GM19438 (cell line): ENCODE data around the gene NPDC1.
"Not testable (repeated sequence)": the region's sequence is repeated elsewhere in the genome, so short reads cannot be mapped to it uniquely, and the experiment has no call there.

Experiments
- ATAC-seq: cut with Tn5 transposase; IDR thresholded peaks from one replicate; pipeline ENCODE4 v1.9.1; 2021; ENCODE audit warnings: low read depth; ENCODE audit not compliant: unreplicated experiment

The NPDC1 gene

GRCh38 chr9:137075275-137075775 is 29.3 kb upstream of the NPDC1 start:
- ATAC-seq, result no peak

- no peak for ATAC-seq
Measured at GRCh38 chr9:137074657-137075274, 28.8 kb upstream of the NPDC1 start.

DNA sequence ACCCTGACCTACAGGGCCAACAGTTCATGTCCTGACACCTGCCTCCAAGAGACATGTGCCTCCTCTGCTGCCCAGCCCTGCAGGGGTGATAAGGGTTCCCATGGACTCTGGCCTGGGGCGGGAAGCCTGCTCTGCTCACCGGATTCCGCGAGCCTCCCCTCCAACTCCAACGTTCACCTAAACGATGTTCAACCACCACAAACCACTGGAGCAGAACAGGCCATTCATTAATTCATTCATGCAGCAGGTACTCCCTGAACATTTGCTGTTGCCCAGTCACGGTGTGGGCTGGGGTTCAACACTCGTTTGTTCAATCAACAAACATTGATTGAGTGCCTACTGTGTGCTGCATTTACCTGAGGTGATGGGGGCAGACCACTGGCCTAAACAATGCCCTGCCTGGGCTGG is 28.0 kb upstream of the NPDC1 start:
- no peak for ATAC-seq

GRCh38 chr9:137071282-137071681 is 25.3 kb upstream of the NPDC1 start:
- ATAC-seq, result no peak

- peak; percentile 20 for ATAC-seq
Measured at GRCh38 chr9:137070906-137071275, 24.9 kb upstream of the NPDC1 start.

GRCh38 chr9:137070201-137070905 is 24.4 kb upstream of the NPDC1 start, which contains the start of gene SAPCD2:
Gene SAPCD2 (minus strand): TSS chr9:137070557. CDS start chr9:137070460, 97 bp downstream.
- peak; percentile 44 for ATAC-seq

DNA sequence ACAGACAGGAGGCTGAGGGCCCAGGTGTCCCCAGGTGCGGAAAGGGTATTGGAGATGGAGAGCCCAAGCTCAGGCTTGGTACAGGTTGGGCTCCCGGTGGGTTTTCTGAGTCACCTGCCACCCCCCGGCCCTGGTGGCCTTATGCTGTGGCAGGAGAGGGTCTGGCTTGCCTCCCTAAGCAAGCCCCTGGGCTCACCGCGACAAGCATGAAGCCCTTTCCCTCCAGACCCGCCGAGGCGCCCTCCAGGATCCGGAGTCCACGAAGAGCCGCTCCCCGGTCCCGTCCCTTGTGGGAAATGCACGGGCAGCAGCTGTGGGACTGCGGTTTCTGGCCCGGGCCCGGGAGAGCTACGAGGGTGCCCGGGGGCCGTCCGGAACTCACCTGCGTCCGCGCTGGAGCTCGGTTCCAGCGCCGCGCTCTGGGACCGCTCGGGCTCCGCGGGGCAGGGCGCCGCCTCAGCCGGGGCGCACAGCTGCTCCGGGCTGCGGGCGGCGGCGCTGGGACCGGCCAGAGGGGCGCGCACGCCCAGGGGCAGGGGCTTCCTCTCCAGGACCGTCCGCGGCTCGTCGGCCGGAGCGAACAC is 23.6 kb upstream of the NPDC1 start:
- ATAC-seq, result no peak

GRCh38 chr9:137068539-137069507 is 22.8 kb upstream of the NPDC1 start:
- no peak for ATAC-seq

DNA sequence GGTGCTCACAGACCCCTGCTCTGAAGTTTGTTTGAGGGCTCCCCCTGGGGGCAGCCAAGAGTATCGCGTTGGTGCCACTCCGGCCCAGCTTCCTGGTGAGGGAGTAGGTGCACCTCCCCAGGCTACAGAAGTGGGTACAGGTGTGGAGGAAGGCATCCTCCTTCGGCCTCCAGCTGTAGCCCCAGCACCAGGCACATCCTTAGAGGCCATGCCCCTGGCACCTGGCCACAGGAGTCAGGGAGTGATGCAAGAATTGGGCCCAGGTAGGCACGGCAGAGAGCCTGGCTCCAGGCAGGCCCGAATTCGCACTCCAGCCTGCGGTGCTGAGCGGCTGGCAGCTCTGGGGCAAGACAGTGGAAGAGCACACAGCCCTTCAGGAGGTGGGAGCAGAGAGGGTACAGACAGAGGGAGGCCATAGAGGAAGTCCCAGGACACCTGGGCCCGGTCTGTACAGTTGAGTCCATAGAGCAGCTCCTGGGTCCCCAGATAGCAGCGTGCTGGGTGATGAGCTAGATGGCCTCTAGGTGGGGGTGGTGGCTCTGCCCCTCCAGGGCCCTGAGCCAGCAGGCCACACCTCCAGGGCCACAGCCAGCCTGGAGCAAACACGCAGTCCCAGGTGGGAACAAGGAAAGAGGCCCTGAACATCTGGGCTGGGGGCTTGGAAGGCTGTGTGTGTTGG is 22.0 kb upstream of the NPDC1 start:
- ATAC-seq, result peak; percentile 39

DNA sequence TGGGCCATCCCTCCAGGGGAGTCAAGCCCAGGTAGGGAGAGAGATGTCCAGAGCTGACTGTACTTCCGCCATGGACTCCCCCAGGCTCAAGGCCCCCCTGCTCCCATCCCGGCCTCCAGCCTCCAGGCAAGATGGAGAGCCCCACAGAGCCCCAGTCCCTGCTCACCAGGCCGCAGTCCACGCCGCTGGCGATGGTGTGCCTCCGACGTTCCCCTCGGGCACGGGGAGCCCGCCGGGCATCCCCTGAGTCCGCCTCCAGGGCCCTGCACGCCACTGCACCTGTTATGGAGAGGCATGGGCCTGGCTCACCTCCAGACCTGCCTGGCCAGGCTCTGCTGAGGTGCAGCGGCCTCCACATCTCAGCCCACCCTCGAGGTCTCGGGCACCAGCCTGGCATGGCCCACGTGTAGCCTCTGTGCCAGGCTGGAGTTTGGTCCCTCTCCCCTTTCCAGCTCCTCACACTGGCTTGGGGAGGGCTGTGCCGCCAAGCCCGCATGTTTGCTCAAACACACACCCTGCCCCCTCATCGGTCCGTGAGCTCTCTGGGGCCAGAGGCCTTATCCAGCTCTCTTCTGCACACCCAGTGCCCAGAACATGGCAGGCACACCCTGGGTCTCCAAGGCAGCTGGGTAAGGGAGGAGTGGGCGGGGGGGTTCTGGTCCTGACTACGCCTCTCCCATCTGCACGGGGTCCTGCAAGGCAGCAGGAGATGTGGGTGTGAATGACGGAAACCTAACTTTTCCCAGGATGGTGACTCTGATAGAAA is 20.3 kb upstream of the NPDC1 start:
- no peak for ATAC-seq

DNA sequence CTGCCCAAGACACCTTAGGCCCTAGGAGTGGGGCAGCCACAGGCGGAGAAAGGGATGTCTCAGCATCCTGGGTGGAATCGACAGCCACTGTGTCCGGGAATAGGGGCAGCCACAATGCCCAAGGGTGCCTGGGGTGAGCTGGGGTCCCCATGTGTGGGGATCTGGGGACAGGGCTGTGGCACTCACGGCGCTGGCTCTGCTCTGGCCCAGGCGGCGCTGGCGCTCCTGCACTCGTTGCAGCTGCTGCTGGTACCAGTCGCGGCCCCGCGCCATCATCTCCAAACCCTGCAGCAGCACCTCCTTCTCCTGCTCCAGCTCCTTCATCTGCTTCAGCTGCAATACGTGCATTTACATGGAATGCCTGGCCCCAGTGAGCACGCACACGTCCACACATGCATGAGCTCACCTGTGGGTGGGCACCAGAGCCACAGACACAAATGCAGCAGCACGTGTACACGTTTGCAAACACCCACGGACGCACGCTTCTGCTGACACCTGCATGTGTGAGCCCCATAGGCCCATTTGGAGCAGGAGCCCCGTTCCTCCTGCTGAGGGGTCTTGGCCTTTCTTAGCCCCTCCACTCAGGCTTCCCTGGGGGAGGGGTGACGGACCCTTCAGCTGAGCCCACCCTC is 19.5 kb upstream of the NPDC1 start:
- no peak for ATAC-seq

DNA sequence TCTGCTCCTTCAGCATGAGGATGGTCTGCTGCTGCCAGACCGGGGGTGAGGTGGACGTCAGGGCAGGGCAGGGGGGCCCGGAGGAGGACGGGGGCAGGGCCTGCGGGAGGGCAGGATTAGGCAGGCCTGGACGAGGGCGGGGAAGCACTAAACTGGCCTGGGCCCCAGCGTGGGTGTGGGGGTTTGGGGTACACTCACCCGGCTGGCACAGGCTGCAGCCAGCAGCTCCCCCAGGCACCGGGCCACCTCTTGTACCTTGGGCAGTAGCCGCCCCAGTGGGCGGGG is 18.8 kb upstream of the NPDC1 start:
- ATAC-seq, result no peak

DNA sequence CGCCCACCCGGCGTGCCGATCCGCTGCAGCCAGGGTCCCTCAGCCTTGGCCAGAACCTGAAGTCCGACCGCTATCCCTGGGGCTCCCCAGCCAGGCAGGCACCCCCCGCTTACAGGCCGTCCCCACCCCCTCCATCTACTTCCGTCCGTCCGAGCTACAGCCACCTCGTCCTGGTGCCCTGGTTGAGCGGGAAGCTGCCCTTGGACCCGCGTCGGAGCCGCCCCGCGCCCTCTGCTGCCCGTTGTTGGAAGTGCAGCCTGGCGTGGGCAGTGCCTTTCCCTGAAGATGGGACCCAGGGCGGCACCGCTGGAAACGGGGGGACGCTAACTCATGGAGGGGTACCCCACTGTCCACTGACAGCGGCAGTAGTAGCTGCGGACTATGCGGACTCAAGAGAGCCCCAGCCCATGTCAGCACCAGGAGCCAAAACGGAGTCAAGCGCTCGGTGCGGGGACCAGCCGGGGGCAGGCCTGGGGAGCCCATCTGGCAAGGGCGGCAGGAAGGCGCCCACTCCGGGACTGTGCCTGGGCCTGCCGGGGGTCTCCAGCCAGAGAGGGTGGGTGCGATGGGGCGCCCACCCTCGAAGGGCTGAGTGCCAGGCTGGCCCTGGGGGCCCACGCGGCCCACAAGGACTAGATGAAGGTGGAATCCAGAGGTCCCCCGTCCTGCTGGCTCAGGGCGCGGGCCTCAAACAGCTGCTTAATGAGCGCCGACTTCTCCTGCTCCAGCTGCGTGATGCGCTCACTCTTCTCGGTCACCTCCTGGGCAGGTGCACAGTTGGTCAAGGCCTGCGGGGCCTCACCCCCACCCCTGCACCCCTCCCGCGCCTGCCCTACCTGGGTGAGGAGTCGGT is 18.3 kb upstream of the NPDC1 start:
- ATAC-seq, result no peak

GRCh38 chr9:137063311-137064026 is 17.5 kb upstream of the NPDC1 start:
- no peak for ATAC-seq

GRCh38 chr9:137062798-137063197 is 16.8 kb upstream of the NPDC1 start:
- not testable (repeated sequence) for ATAC-seq

DNA sequence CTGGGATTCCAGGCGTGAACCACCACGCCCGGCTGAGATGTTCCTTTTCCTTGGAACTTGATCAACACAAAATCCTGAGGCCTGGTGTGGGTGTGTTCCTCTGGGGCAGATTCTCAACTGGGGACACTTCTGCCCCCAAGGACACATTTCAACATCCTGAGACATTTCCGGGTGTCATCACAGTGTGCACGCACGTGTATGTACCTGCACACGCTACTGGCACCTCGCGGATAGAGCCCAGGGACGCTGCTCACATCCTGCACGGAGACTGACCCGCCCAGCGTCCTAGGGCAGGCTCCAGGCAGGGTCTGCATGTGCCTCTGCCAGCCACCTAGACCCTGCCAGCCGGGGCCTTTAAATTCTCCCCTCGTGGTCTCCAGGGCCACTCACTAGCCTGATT is 16.4 kb upstream of the NPDC1 start:
- ATAC-seq, result no peak

- ATAC-seq, result no peak
Measured at GRCh38 chr9:137058521-137059234, 12.7 kb upstream of the NPDC1 start.
